DND-41 (cell line): Measurements from ENCODE around the gene MRPL21.
A peak's percentile ranks its signal among the peaks of the same experiment; 100 is the strongest.

Experiments
- ATAC-seq: fragments of 200-7000 bp; cut with Tn5 transposase; 3 replicates; pipeline ENCODE4 v1.9.1; 2021; ENCODE audit warnings: low read depth; ENCODE audit not compliant: insufficient read depth
- DNase-seq: peaks from one replicate; pipeline ENCODE4 v3.0.0-alpha.2; 2020
- H2AFZ ChIP-seq: 2 replicates; pipeline ENCODE4 v1.6.0; 2012; ENCODE audit warnings: low read depth, low read length
- H3K27ac ChIP-seq: 2 replicates; pipeline ENCODE4 v1.5.1; 2012; ENCODE audit warnings: low read length, inconsistent platforms
- H3K27me3 ChIP-seq: fragments of 200-600 bp; sonication (generic); 2 replicates; pipeline ENCODE4 v1.6.0; 2012; ENCODE audit warnings: low read length, mild to moderate bottlenecking, inconsistent platforms; ENCODE audit not compliant: insufficient read depth, poor library complexity
- H3K36me3 ChIP-seq: 2 replicates; pipeline ENCODE4 v1.5.1; 2012; ENCODE audit warnings: low read length, inconsistent platforms; ENCODE audit not compliant: insufficient read depth
- H3K4me1 ChIP-seq: 2 replicates; pipeline ENCODE4 v1.5.1; 2012; ENCODE audit warnings: mild to moderate bottlenecking, low read length; ENCODE audit not compliant: insufficient read depth
- H3K4me2 ChIP-seq: 2 replicates; pipeline ENCODE4 v1.6.0; 2012; ENCODE audit warnings: mild to moderate bottlenecking, moderate library complexity, low read length, inconsistent platforms; ENCODE audit not compliant: insufficient read depth
- H3K4me3 ChIP-seq, 2 experiments: fragments of 200-600 bp in 1 of 2; shearing (Covaris generic) in 1 of 2; 2 replicates each; pipeline ENCODE4 v1.5.1; 2012 to 2016; ENCODE audit warnings: inconsistent platforms in 2 of 2, low read length in 2 of 2, mild to moderate bottlenecking in 2 of 2, low read depth in 1 of 2, moderate library complexity in 1 of 2
- H3K79me2 ChIP-seq: 2 replicates; pipeline ENCODE4 v1.6.0; 2012; ENCODE audit warnings: low read length, inconsistent platforms; ENCODE audit not compliant: insufficient read depth
- H3K9ac ChIP-seq: 2 replicates; pipeline ENCODE4 v1.6.0; 2012; ENCODE audit warnings: low read depth, mild to moderate bottlenecking, inconsistent platforms, low read length, moderate library complexity
- H3K9me3 ChIP-seq: 2 replicates; pipeline ENCODE4 v1.5.1; 2012; ENCODE audit warnings: low read length, moderate library complexity, mild to moderate bottlenecking, inconsistent platforms; ENCODE audit not compliant: insufficient read depth, severe bottlenecking
- H4K20me1 ChIP-seq: 2 replicates; pipeline ENCODE4 v1.6.0; 2012; ENCODE audit warnings: low read length; ENCODE audit not compliant: insufficient read depth
- EZH2 ChIP-seq: IDR thresholded peaks from 3 replicates; pipeline ENCODE4 v1.6.1; 2012; ENCODE audit warnings: borderline replicate concordance, low read depth, mild to moderate bottlenecking, moderate library complexity, low read length, inconsistent platforms; ENCODE audit not compliant: severe bottlenecking
- TF ChIP-seq, protein P1 (sequence below): IDR thresholded peaks from 2 replicates; pipeline ENCODE4 v1.5.1; 2012; ENCODE audit warnings: borderline replicate concordance, low read length, moderate library complexity, mild to moderate bottlenecking; ENCODE audit not compliant: poor library complexity, severe bottlenecking; ENCODE audit errors: extremely low read depth

The MRPL21 gene

DNA sequence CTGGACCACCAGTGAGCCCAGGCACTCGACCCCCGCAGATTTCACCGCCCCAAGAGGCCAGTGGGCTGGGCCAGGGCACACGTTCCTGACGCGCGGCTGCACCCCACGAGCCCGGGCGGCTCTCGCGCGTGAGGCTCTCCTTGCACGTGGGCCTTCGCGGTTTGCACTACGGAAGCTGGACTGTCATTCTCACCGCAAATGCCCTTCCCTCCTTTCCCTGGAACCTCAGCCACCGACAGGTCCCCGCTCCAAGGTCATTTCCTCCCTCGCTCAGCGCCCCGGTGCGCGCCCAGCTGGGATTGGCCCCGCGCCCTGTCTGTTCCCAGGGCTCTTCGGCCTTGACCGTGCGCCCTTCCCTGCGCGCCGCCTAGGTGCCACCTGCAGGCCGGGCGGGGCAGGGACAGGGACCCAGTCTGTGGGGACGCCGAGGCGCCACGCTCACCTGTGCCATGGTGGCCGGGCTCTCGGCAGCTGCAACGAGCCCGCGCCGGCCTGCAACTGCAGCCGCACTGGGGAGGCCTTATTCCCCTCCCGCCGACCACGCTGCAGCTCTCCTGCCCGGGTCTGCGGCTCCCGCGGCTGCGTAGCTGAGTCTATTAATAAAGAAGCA is 59.8 kb downstream of the MRPL21 start:
- no peaks in the 10 kb centered on the region; the same call in 1 of the 2 replicates for H4K20me1 ChIP-seq
- H3K27me3 ChIP-seq, result no peaks in the 10 kb centered on the region
- no peaks in the 10 kb centered on the region for H3K9me3 ChIP-seq
- DNase-seq (peak; percentile 40), ATAC-seq (no peak)
- peak overlapping the region; percentile 69 for H3K4me2 ChIP-seq
- H3K79me2 ChIP-seq, result peaks cover 19% of the 10 kb centered on the region
- TF ChIP-seq, protein P1, sequence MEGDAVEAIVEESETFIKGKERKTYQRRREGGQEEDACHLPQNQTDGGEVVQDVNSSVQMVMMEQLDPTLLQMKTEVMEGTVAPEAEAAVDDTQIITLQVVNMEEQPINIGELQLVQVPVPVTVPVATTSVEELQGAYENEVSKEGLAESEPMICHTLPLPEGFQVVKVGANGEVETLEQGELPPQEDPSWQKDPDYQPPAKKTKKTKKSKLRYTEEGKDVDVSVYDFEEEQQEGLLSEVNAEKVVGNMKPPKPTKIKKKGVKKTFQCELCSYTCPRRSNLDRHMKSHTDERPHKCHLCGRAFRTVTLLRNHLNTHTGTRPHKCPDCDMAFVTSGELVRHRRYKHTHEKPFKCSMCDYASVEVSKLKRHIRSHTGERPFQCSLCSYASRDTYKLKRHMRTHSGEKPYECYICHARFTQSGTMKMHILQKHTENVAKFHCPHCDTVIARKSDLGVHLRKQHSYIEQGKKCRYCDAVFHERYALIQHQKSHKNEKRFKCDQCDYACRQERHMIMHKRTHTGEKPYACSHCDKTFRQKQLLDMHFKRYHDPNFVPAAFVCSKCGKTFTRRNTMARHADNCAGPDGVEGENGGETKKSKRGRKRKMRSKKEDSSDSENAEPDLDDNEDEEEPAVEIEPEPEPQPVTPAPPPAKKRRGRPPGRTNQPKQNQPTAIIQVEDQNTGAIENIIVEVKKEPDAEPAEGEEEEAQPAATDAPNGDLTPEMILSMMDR, result peak; percentile 42
- TF ChIP-seq EZH2, result no peak
- peak overlapping the region in 1 of 2 experiments; percentile 58; a peak in 3 of 4 replicates for H3K4me3 ChIP-seq
- no peaks in the 10 kb centered on the region; the same call in 1 of the 2 replicates for H3K36me3 ChIP-seq
- H2AFZ ChIP-seq, result peak overlapping the region; percentile 75
- peaks cover 50% of the 10 kb centered on the region for H3K4me1 ChIP-seq
- peak overlapping the region; percentile 85 for H3K9ac ChIP-seq
- peak overlapping the region; percentile 65 for H3K27ac ChIP-seq

- peaks cover 57% of the 10 kb centered on the region for H3K4me1 ChIP-seq
- peaks cover under 1% of the 10 kb centered on the region; the same call in 1 of the 2 replicates for H4K20me1 ChIP-seq
- peak overlapping the region; percentile 75 for H2AFZ ChIP-seq
- H3K36me3 ChIP-seq, result peaks cover under 1% of the 10 kb centered on the region; the same call in 1 of the 2 replicates
- H3K4me3 ChIP-seq, result peak overlapping the region; percentile 16 to 58; a peak in 3 of 4 replicates
- H3K9me3 ChIP-seq, result no peaks in the 10 kb centered on the region
- peak; percentile 20; the same call in 2 of the 3 replicates for ATAC-seq
- TF ChIP-seq, protein P1, result no peak
- TF ChIP-seq EZH2, result no peak
- H3K79me2 ChIP-seq, result peaks cover 26% of the 10 kb centered on the region
- DNase-seq, result peak; percentile 79
- H3K9ac ChIP-seq, result peak overlapping the region; percentile 85
- H3K27me3 ChIP-seq, result no peaks in the 10 kb centered on the region
- peak overlapping the region; percentile 69 for H3K4me2 ChIP-seq
- H3K27ac ChIP-seq, result peak overlapping the region; percentile 65
These were observed 60.5 kb downstream of the MRPL21 start for GRCh38 chr11:68843052-68843561.

DNA sequence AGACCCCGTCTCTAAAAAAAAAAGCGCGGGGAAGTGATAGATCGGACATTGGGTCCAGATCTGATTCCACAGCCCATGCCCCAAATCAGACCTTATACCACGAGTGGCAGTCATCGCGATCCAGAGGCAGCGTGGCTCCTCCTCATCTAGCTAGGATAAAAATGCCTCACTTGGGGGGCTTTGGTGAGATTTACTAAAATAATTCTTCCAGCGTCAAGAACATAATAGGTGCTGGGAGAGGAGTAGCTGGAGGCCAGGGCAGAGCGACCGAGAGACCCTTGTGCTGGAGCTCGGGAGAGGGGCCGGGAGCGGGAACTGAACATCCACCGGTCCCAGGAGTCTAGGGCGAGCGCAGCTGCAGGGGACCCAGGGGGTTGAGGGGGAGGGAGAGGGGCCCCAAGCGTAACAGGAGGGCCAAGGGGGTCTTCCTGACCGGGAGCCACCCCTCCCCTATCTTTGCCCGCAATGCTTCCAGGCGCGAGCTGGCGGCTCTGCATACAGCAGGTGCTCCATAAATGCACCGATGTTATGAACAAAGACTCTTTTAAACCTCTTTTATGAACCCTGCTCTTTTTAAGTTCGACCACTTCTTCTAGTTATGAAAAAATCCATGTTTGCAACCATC is 61.1 kb downstream of the MRPL21 start:
- no peaks in the 10 kb centered on the region for H3K27me3 ChIP-seq
- H3K4me3 ChIP-seq, result peak overlapping the region; percentile 16 to 58; a peak in 3 of 4 replicates
- peak overlapping the region; percentile 75 for H2AFZ ChIP-seq
- H3K79me2 ChIP-seq, result peaks cover 31% of the 10 kb centered on the region
- peaks cover 63% of the 10 kb centered on the region for H3K4me1 ChIP-seq
- peak overlapping the region; percentile 69 for H3K4me2 ChIP-seq
- peaks cover 5% of the 10 kb centered on the region; the same call in 1 of the 2 replicates for H4K20me1 ChIP-seq
- TF ChIP-seq, protein P1, result no peak
- no peak for TF ChIP-seq EZH2
- no peaks in the 10 kb centered on the region for H3K9me3 ChIP-seq
- peak overlapping the region; percentile 65 for H3K27ac ChIP-seq
- ATAC-seq, result no peak
- peak overlapping the region; percentile 85 for H3K9ac ChIP-seq
- DNase-seq, result no peak
- peaks cover 5% of the 10 kb centered on the region; the same call in 1 of the 2 replicates for H3K36me3 ChIP-seq
